ENCODE results near the gene LCE1C. TPM values are rescaled to one million over a fixed set of nuclear protein-coding genes. Genes with fewer than 3 reads are reported as not detected.

LCE1C gene, protein sequence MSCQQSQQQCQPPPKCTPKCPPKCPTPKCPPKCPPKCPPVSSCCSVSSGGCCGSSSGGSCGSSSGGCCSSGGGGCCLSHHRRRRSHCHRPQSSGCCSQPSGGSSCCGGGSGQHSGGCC
- total RNA-seq (2014; rRNA removed; shearing (Covaris generic)) = not detected in 2 replicates

DNA sequence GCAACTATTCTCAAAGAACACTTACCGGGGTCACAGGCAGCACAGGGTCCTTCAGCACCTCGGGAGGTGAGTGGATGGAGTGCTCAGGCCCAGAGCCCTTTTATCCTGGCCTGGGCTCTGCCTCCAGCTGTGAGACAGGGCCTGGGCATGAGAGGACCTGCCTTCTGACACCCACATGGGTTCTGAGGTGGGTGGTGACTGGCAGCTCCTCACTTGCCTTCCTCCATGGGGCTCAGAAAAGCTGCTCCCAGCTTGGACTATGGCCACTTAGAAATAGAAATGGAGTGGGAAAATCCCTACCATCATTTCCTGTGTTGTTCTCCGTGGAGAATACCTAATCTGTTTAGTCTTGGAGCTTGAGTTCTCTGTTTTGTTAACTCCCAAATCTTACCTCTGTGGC lies at the start of gene LCE1C:
LCE1C (minus strand) TSS at position 76 of the 400 bp plus-strand sequence. CDS start 1,173 bp downstream, outside the sequence.
- no peak for DNase-seq (ENCODE audit: low read depth)

- no peak for DNase-seq (ENCODE audit: low read depth)
Observed at GRCh38 chr1:152855661-152856060, 49.2 kb upstream of the LCE1C start.

- no peak for DNase-seq (ENCODE audit: low read depth)
Observed at GRCh38 chr1:152842556-152842955, 36.1 kb upstream of the LCE1C start, which contains the start of gene LCE6A. Gene LCE6A, plus strand, starts transcription at chr1:152842856. Its CDS starts 665 bp downstream, at chr1:152843521.

DNA sequence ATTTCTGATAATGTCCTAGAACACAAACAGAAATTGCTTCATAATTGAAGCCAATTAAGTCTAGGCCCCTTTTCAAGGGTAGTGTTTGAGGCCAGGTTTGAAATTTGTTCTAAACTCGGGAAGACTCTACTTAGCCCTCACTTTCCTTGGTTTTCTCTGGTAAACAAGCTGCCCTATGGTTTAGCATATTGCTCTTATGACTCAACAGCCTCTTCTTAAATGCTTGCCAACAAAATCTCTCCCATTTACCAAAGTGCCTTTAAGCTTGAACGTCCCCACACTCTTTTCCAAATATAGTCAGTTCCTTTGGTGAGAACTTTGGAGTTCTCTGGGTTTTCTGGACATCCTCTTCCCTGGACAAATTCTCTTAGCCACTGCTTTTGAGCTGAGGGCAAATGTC lies 30.4 kb upstream of the LCE1C start:
- DNase-seq (ENCODE audit: low read depth) = no peak

GRCh38 chr1:152827173-152827572 lies 20.7 kb upstream of the LCE1C start, which contains the start of gene LCE1A:
Gene LCE1A, plus strand, starts transcription at chr1:152827473. Its CDS starts 0 bp downstream, at chr1:152827473.
- DNase-seq (ENCODE audit: low read depth) = no peak

DNA sequence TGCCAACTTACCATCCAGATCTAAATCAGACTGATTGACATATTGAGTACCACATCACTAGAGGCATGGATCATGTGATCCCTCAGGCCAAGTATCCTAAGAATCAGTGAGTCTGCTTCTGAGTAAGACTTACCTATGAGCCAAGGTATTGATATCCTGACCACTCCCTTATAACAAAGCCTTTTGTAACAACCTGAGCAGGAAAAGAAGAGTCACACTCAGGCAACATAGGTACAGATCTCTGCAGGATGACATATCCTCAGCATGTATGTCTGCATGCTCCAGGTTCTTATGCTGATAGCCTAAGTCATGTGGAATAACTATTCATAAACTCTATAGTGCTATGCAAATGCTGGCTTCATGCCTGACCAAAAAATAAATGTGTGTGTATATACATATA lies 18.5 kb upstream of the LCE1C start:
- DNase-seq (ENCODE audit: low read depth) = no peak

DNA sequence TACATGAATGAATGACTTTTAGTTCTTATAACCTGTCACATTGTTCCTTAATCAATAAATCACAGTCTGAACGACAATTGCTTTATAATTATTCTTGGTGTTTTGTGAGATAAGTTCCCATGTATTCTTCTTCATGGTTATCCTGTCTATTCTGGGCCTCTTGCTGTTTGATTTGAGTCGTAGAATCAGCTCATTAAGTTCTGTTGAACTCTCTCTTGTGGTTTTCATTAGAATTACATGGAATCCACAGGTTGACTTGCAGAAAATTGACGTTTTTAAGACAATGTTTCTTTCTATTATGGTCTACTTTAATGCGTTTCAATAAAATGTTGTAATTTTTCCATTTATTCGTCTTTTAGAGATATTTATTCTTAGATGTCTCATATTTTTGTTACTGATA lies 16.8 kb upstream of the LCE1C start:
- DNase-seq (ENCODE audit: low read depth) = no peak

- DNase-seq (ENCODE audit: low read depth) = no peak
Observed at GRCh38 chr1:152817309-152817708, 10.9 kb upstream of the LCE1C start.

- DNase-seq (ENCODE audit: low read depth) = no peak
Observed at GRCh38 chr1:152811671-152812070, 5.2 kb upstream of the LCE1C start, which contains the start of gene LCE1B. Gene LCE1B, plus strand, starts transcription at chr1:152811971. Its CDS starts 476 bp downstream, at chr1:152812447.

- no peak for DNase-seq (ENCODE audit: low read depth)
Observed at GRCh38 chr1:152811050-152811449, 4.6 kb upstream of the LCE1C start.

- no peak for DNase-seq (ENCODE audit: low read depth)
Observed at GRCh38 chr1:152801333-152801732, 5.1 kb downstream of the LCE1C start.

GRCh38 chr1:152796421-152796820 lies 10.0 kb downstream of the LCE1C start, which contains the start of gene LCE1D:
Gene LCE1D, plus strand, starts transcription at chr1:152796721. Its CDS starts 1,074 bp downstream, at chr1:152797795.
- DNase-seq (ENCODE audit: low read depth) = no peak

GRCh38 chr1:152795686-152796085 lies 10.8 kb downstream of the LCE1C start:
- DNase-seq (ENCODE audit: low read depth) = no peak

DNA sequence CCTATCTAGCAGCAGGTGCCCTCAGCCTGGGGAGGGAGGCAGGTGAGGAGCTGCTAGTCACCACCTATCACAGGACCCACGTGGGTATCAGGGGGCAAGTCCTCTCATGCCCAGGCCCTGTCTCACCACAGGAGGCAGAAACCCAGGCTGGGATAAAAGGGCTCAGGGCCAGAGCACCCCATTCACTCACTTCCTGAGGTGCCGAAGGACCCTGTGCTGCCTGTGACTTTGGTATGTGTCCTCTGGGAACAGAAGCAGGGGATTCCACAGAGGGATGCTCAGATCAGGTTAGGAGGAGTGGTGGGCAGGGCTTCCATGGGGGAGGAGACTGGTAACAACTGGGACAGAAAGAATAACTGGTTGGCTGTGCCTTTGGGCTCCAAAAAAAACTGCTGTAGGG lies 20.4 kb downstream of the LCE1C start, which contains the start of gene LCE1E:
LCE1E (plus strand) TSS at position 181 of the 400 bp plus-strand sequence. CDS start 1,043 bp downstream, outside the sequence.
- DNase-seq (ENCODE audit: low read depth) = no peak

- no peak for DNase-seq (ENCODE audit: low read depth)
Observed at GRCh38 chr1:152783095-152783494, 23.4 kb downstream of the LCE1C start.

DNA sequence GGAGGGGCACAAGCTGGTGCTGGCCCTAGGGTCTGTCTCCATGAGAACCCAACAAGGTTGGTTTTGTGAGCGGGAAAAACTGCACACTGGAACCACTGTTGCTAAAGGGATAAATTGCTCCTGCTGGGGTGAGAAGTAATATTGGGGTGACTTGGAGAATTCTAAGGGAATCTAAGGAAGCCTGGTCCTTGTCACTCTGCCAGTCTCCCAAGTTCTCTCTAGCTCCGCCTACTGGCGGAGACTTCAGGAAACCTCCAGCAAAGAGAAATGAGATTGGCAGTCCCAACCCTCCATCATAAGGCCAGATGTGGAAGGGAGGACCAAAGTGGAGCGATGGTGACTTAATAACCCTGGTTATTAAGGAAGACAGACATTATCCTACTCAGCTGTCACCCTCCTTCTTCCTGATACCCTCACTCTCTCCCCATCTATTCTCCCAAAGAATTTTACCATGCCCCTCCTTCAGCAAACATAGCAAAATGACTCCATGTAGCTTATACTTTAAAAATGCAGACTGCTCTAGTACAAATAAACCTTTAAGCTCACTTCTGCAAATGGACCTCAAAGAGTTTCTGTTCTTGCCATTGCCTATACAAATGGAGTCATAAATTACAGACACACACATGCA lies 28.8 kb downstream of the LCE1C start:
- peak; percentile 27 for DNase-seq (ENCODE audit: low read depth)

DNA sequence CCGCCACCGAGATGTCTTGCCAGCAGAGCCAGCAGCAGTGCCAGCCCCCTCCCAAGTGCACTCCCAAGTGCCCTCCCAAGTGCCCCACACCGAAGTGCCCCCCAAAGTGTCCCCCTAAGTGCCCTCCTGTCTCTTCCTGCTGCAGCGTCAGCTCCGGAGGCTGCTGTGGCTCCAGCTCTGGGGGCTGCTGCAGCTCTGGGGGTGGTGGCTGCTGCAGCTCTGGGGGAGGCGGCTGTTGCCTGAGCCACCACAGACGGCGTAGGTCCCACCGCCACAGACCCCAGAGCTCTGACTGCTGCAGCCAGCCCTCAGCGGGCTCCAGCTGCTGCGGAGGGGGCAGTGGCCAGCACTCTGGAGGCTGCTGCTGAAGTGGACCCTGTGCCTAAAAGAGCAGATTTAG lies 30.1 kb downstream of the LCE1C start:
- no peak for DNase-seq (ENCODE audit: low read depth)

DNA sequence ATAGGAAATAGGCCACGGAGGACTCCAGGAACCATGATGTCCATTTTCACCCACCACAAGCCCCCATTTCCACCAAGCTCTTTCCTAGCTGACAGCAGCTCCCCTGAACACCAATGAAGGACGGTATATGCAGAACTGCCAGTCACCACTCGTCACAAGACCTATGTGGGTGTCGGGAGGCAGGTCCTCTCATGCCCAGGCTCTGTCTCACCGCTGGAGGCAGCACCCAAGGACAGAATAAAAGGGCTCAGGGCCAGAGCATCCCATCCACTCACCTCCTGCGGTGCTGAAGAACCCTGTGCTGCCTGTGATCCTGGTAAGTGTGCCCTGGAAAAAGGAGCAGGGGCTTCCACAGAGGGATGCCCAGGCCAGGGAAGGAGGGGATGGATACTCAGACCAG lies 31.6 kb downstream of the LCE1C start, which contains the start of gene LCE1F:
LCE1F (plus strand) TSS at position 266 of the 400 bp plus-strand sequence. CDS start 1,232 bp downstream, outside the sequence.
- no peak for DNase-seq (ENCODE audit: low read depth)

GRCh38 chr1:152770411-152770810 lies 36.0 kb downstream of the LCE1C start:
- DNase-seq (ENCODE audit: low read depth) = no peak

- no peak for DNase-seq (ENCODE audit: low read depth)
Observed at GRCh38 chr1:152768847-152769533, 37.5 kb downstream of the LCE1C start.

GRCh38 chr1:152761609-152762213 lies 44.7 kb downstream of the LCE1C start:
- no peak for DNase-seq (ENCODE audit: low read depth)
